GM12878 (cell line): ENCODE data around the gene CNTNAP5. TPM values are rescaled to one million over a fixed set of nuclear protein-coding genes. Genes with fewer than 3 reads are reported as not detected.

Source experiments
- ATAC-seq: fragments of 200-7000 bp; cut with Tn5 transposase; 3 replicates; pipeline ENCODE4 v1.9.1; 2020; ENCODE audit warnings: mild to moderate bottlenecking, moderate library complexity
- BruUV-seq: library from RNA; stranded (reverse); fragments of 400-500 nt; replicated peaks from 2 replicates; lab custom pipeline; 2021; lab: Mats Ljungman, UMichigan
- CTCF ChIA-PET: fragments of 300-600 bp; sonication (Branson Sonifier 250); formaldehyde crosslinking; extraction: SDS; loops from one replicate; lab custom pipeline; 2021; ENCODE audit warnings: inconsistent platforms; lab: Yijun Ruan, JAX
- POLR2A ChIA-PET: fragments of 350-600 bp; formaldehyde crosslinking; extraction: SDS; loops from one replicate; lab custom pipeline; 2021; ENCODE audit warnings: inconsistent platforms; lab: Charles Lee
- RAD21 ChIA-PET: fragments of 300-600 bp; sonication (Branson Sonifier 250); formaldehyde crosslinking; loops from one replicate; lab custom pipeline; 2023; ENCODE audit warnings: antibody characterized with exemption; ENCODE audit not compliant: unreplicated experiment; lab: Charles Lee
- SMC1A ChIA-PET: fragments of 300-600 bp; sonication (Branson Sonifier 250); formaldehyde crosslinking; loops from one replicate; lab custom pipeline; 2023; ENCODE audit not compliant: unreplicated experiment, uncharacterized antibody; lab: Charles Lee
- DNase-seq: peaks from one replicate; pipeline ENCODE4 v3.0.0-alpha.2; 2011; ENCODE audit warnings: low read depth, low spot score
- FAIRE-seq: peaks from 3 replicates; lab custom pipeline; 2011; peaks lifted over from hg19 to GRCh38; lab: Jason Lieb, UNC
- H2AFZ ChIP-seq: 2 replicates; pipeline ENCODE4 v1.6.0; 2011; ENCODE audit warnings: low read depth, low read length, control low read depth; ENCODE audit not compliant: control insufficient read depth
- H3K27ac ChIP-seq: 2 replicates; pipeline ENCODE4 v1.5.1; 2011; ENCODE audit warnings: control low read depth; ENCODE audit not compliant: control insufficient read depth, insufficient read depth
- H3K27me3 ChIP-seq, 2 experiments: replicated peaks in 1 of 2; 2 replicates each; pipeline versions ENCODE4 v1.6.0 to v1.6.1; 2011; ENCODE audit warnings: low read length in 1 of 2; ENCODE audit not compliant: control insufficient read depth in 2 of 2, insufficient read depth in 2 of 2
- H3K36me3 ChIP-seq, 2 experiments: 2 replicates each; pipeline ENCODE4 v1.5.1; 2011; ENCODE audit warnings: low read length in 1 of 2; ENCODE audit not compliant: control insufficient read depth in 2 of 2, insufficient read depth in 2 of 2
- H3K4me1 ChIP-seq: 2 replicates; pipeline ENCODE4 v1.6.1; 2011; ENCODE audit warnings: mild to moderate bottlenecking, low read length, moderate library complexity, mixed read lengths; ENCODE audit not compliant: control insufficient read depth, insufficient read depth
- H3K4me2 ChIP-seq: 2 replicates; pipeline ENCODE4 v1.6.0; 2011; ENCODE audit warnings: control low read depth; ENCODE audit not compliant: control insufficient read depth, insufficient read depth
- H3K4me3 ChIP-seq: fragments of 200-600 bp; sonication (generic); 2 replicates; pipeline ENCODE4 v1.5.1; 2016
- H3K79me2 ChIP-seq: 2 replicates; pipeline ENCODE4 v1.6.0; 2011; ENCODE audit warnings: low read length; ENCODE audit not compliant: control insufficient read depth, insufficient read depth
- H3K9ac ChIP-seq: 2 replicates; pipeline ENCODE4 v1.8.0; 2011; ENCODE audit warnings: low read length, control low read depth, mixed read lengths; ENCODE audit not compliant: control insufficient read depth, insufficient read depth
- H3K9me3 ChIP-seq: replicated peaks from 3 replicates; pipeline ENCODE4 v1.5.1; 2011; ENCODE audit warnings: mild to moderate bottlenecking, low read length; ENCODE audit not compliant: control insufficient read depth, insufficient read depth
- H4K20me1 ChIP-seq: 2 replicates; pipeline ENCODE4 v1.6.0; 2011; ENCODE audit not compliant: control insufficient read depth, insufficient read depth
- CREM ChIP-seq: IDR thresholded peaks from 2 replicates; pipeline ENCODE4 v1.6.1; 2014; ENCODE audit warnings: antibody characterized with exemption, low read depth
- FOXM1 ChIP-seq: IDR thresholded peaks from 2 replicates; pipeline ENCODE4 v1.6.1; 2012; ENCODE audit warnings: low read depth, mild to moderate bottlenecking, inconsistent platforms, low read length, moderate library complexity
- REST ChIP-seq: IDR thresholded peaks from 2 replicates; pipeline ENCODE4 v1.6.1; 2012; ENCODE audit warnings: mild to moderate bottlenecking, low read depth, low read length
- SMARCA5 ChIP-seq: fragments of 450-650 bp; IDR thresholded peaks from 2 replicates; pipeline ENCODE4 v1.6.1; 2017; ENCODE audit warnings: mild to moderate bottlenecking
- WRNIP1 ChIP-seq: IDR thresholded peaks from 2 replicates; pipeline ENCODE4 v1.6.1; 2011; ENCODE audit warnings: low read depth, low read length, improper control_type of control experiment, borderline replicate concordance
- ZNF207 ChIP-seq: fragments of 450-650 bp; IDR thresholded peaks from 2 replicates; pipeline ENCODE4 v1.6.1; 2014; ENCODE audit warnings: antibody characterized with exemption, mild to moderate bottlenecking, borderline replicate concordance
- WGBS: methylation state at CpG from one replicate; pipeline ENCODE4 v1.1.6; 2016; ENCODE audit warnings: low lambda C conversion rate; ENCODE audit not compliant: insufficient replicate concordance, insufficient coverage; ENCODE audit errors: missing lambda C conversion rate; 5-methylcytosine and 5-hydroxymethylcytosine counted together
- in situ Hi-C: fragments of 300-500 bp; cut with MboI; formaldehyde crosslinking; loops from 9 replicates; pipeline ENCODE4 v1.14.3; 2018; ENCODE audit warnings: mixed read lengths
- intact Hi-C: fragments of 100-400 bp; cut with micrococcal nuclease; formaldehyde crosslinking; loops from one replicate; pipeline ENCODE4 v1.14.2; 2022; ENCODE audit not compliant: unreplicated experiment
- polyA plus RNA-seq, 11 experiments: library from polyadenylated mRNA; depleted of rRNA in 4 of 11; unstranded in 6 of 11; stranded (reverse) in 5 of 11; fragments of >200 nt; fragmentation: Nextera tagmentation in 4 of 11; fragmentation: Illumina TruSeq in 1 of 11; extraction: Ambion mirVana in 4 of 11; extraction: Trizol in 1 of 11; gene quantifications; 1 replicate in 1 of 11; 2 replicates in 10 of 11; pipeline versions ENCODE4 v1.2.1 to v1.2.3, GENCODE V29; 2011 to 2016; ENCODE audit warnings: inconsistent platforms in 2 of 11, missing spikeins in 2 of 11, low read depth in 1 of 11
- total RNA-seq, 4 experiments: library from RNA; depleted of rRNA in 3 of 4; stranded (reverse); fragments of >200 nt in 3 of 4; fragmentation: Illumina TruSeq in 1 of 4; extraction: Trizol in 1 of 4; gene quantifications; 2 replicates each; pipeline versions ENCODE4 v1.2.1 to v1.2.3, GENCODE V29; 2013 to 2021

Gene CNTNAP5
- total and polyA plus RNA-seq, 10 of the 15 experiments (the other 5 are each of a cell fraction or from before 2014, with no cell fraction given) = not detected

DNA sequence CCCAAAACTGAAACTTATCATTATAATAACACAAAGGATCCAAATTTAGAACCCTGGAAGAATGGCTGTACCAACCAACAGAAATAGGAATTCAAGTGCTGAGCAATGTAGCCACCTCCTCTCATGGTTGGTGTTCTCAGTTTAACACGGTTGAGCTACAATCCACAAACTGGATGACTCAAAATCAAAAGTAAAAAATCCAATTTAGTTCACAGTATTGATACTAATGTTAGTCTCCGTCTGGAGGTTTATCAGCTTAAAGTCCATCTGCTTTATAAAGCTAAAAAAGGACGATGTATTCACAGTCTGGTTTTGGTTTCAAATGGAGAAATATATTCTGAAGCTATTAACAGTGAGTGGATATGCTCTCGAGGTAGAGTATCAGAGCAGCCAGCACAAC, 40.5 kb downstream of the CNTNAP5 start:
- H3K9me3 ChIP-seq = no peaks in the 10 kb centered on the region
- DNase-seq (no peak), ATAC-seq (no peak), FAIRE-seq (no peak)
- TF ChIP-seq FOXM1 (no peak), REST (no peak)
- H3K4me3 ChIP-seq = no peak overlapping the region
- H3K79me2 ChIP-seq = no peaks in the 10 kb centered on the region
- H3K4me1 ChIP-seq = no peaks in the 10 kb centered on the region
- H3K27ac ChIP-seq = no peak overlapping the region
- H3K36me3 ChIP-seq = no peaks in the 10 kb centered on the region
- WGBS = 1% methylated on average over 4 of the region's 4 CpGs
- no TSS peak for BruUV-seq
- ChIA-PET RAD21 (no interaction called here), SMC1A (no interaction called here), POLR2A (no interaction called here), CTCF (no interaction called here)
- H3K9ac ChIP-seq = no peak overlapping the region
- in situ Hi-C loops = no loop called here
- H2AFZ ChIP-seq = no peak overlapping the region
- H4K20me1 ChIP-seq = no peaks in the 10 kb centered on the region
- no peak overlapping the region for H3K4me2 ChIP-seq
- intact Hi-C loops = no loop called here
- no peaks in the 10 kb centered on the region for H3K27me3 ChIP-seq

DNA sequence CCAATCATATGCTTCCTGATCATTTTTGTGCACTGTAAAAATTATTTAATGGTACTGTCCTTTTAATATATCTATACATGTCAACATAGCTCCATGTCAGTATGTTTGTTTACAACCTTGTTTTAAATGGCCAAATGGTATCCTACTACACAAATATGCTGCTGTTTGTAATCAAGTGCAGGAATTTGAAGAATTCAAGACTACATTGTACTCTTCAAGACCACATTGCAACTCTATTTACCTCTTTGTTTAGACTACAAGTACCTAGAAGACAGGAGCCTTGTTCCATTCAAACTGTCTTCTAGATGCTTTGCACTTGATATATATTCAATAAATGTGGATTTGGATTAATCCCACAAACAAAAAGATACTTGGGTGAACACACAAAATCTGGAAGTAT, 41.7 kb downstream of the CNTNAP5 start:
- SMC1A ChIA-PET = no interaction called here
- Histone ChIP-seq H4K20me1 (no peaks in the 10 kb centered on the region), H3K4me3 (no peak overlapping the region), H3K79me2 (no peaks in the 10 kb centered on the region), H3K9ac (no peak overlapping the region), H3K4me1 (no peaks in the 10 kb centered on the region), H3K4me2 (no peak overlapping the region), H2AFZ (no peak overlapping the region), H3K27me3 (no peaks in the 10 kb centered on the region), H3K9me3 (no peaks in the 10 kb centered on the region), H3K27ac (no peak overlapping the region), H3K36me3 (no peaks in the 10 kb centered on the region)
- POLR2A ChIA-PET = no interaction called here
- intact Hi-C loops = no loop called here
- no peak for TF ChIP-seq ZNF207
- no peak for TF ChIP-seq CREM
- no peak for TF ChIP-seq SMARCA5
- TF ChIP-seq WRNIP1 = no peak
- CTCF ChIA-PET = no interaction called here
- RAD21 ChIA-PET = no interaction called here
- FAIRE-seq (no peak), DNase-seq (no peak), ATAC-seq (no peak)
- in situ Hi-C loops = no loop called here
- no TSS peak for BruUV-seq
